Kidney (tissue), 14 donors: ENCODE results near the gene RNF14. TPM values are rescaled to one million over a fixed set of nuclear protein-coding genes. Genes with fewer than 3 reads are reported as not detected.

Experiments
- DNase-seq, 5 donors: peaks; one replicate each; pipeline ENCODE4 v3.0.0-alpha.2; 2013 to 2020
- FAIRE-seq: peaks from 2 replicates; lab custom pipeline; 2012; peaks lifted over from hg19 to GRCh38; lab: Jason Lieb, UNC
- H3K27ac ChIP-seq, 2 donors: one replicate each; pipeline ENCODE4 v1.7.0; 2013; ENCODE audit warnings: low read depth in 2 of 2, low read length in 2 of 2, inconsistent platforms in 1 of 2
- H3K27me3 ChIP-seq: one replicate; pipeline ENCODE4 v1.7.1; 2013; ENCODE audit warnings: low read length, inconsistent platforms; ENCODE audit not compliant: control insufficient read depth, insufficient read depth
- H3K36me3 ChIP-seq, 3 donors: one replicate each; pipeline versions ENCODE4 v1.7.0 to v1.7.1; 2013; ENCODE audit warnings: low read length in 3 of 3, control low read depth in 1 of 3, inconsistent platforms in 1 of 3; ENCODE audit not compliant: insufficient read depth in 3 of 3, control insufficient read depth in 2 of 3
- H3K4me1 ChIP-seq, 3 donors: one replicate each; pipeline versions ENCODE4 v1.7.0 to v1.7.1; 2013; ENCODE audit warnings: low read length in 3 of 3, inconsistent platforms in 1 of 3, low read depth in 1 of 3; ENCODE audit not compliant: control insufficient read depth in 2 of 3, insufficient read depth in 2 of 3
- H3K4me3 ChIP-seq, 3 donors: one replicate each; pipeline versions ENCODE4 v1.7.0 to v1.8.1; 2013; ENCODE audit warnings: low read length in 3 of 3, control low read depth in 1 of 3, inconsistent platforms in 1 of 3
- H3K9ac ChIP-seq, 3 donors: one replicate each; pipeline versions ENCODE4 v1.7.0 to v1.7.1; 2013; ENCODE audit warnings: low read length in 3 of 3, control low read depth in 1 of 3, inconsistent platforms in 1 of 3
- H3K9me3 ChIP-seq, 3 donors: one replicate each; pipeline versions ENCODE4 v1.7.0 to v1.7.1; 2013; ENCODE audit warnings: low read length in 3 of 3, control low read depth in 1 of 3, inconsistent platforms in 1 of 3; ENCODE audit not compliant: control insufficient read depth in 2 of 3, insufficient read depth in 1 of 3
- CTCF ChIP-seq: IDR thresholded peaks from 3 replicates; pipeline ENCODE4 v1.5.1; 2012; ENCODE audit warnings: mild to moderate bottlenecking, moderate library complexity, borderline replicate concordance; ENCODE audit not compliant: insufficient read depth; ENCODE audit errors: extremely low read depth
- intact Hi-C: fragments of 100-400 bp; cut with DNase I; formaldehyde crosslinking; loops from one replicate; pipeline ENCODE4 v1.11.1; 2022
- polyA plus RNA-seq: library from polyadenylated mRNA; stranded (reverse); fragments of 350-450 nt; fragmentation: Illumina TruSeq; extraction: RNeasy Lipid Tissue Mini Kit (QIAGEN cat#74804); gene quantifications from one replicate; pipeline ENCODE4 v1.2.3, GENCODE V29; 2014; ENCODE audit warnings: low read depth, low replicate concordance; ENCODE audit not compliant: insufficient read depth
- total RNA-seq: library from RNA; stranded (reverse); fragmentation: NEBNext Ultra II Directional; extraction: Animal tissue kit (Norgen Biotek cat#: 25700); gene quantifications from one replicate; pipeline ENCODE4 v1.2.1, GENCODE V29; 2021
- donor health status: control.
- donor health status: control.
- donor health status: control.
- donor health status: control.
- donor health status: control.
- donor health status: DM: yes; HTN: yes; CAD: no.
- donor health status: Normal renal cell carcinoma (clear cell type).

RNF14 gene
- total and polyA plus RNA-seq, 2 donors from 2014 or later: 53.5 to 69.3 TPM

GRCh38 chr5:142038735-142039134 lies 69.8 kb downstream of the RNF14 start:
- Histone ChIP-seq H3K27ac (no peak overlapping the region), H3K4me3 (no peak overlapping the region), H3K9me3 (no peaks in the 10 kb centered on the region), H3K36me3 (no peaks in the 10 kb centered on the region), H3K27me3 (no peaks in the 10 kb centered on the region), H3K9ac (no peak overlapping the region), H3K4me1 (no peaks in the 10 kb centered on the region)
- FAIRE-seq (no peak), DNase-seq (no peak)
- intact Hi-C loops: no loop called here
- no peak for TF ChIP-seq CTCF

Other genes with a start within 250 kb of the RNF14 start
- 147 TPM for gene PCDH1, start 90.7 kb upstream of the RNF14 start, total RNA-seq
- 37.3 TPM for gene PCDH1, start 90.7 kb upstream of the RNF14 start, polyA plus RNA-seq
- gene DELE1, start 45.2 kb upstream of the RNF14 start, total RNA-seq: 82.3 TPM
- 67.7 TPM for gene DELE1, start 45.2 kb upstream of the RNF14 start, polyA plus RNA-seq
- gene PCDH12, start 10.9 kb upstream of the RNF14 start, total RNA-seq: 14.1 TPM
- gene PCDH12, start 10.9 kb upstream of the RNF14 start, polyA plus RNA-seq: 7.4 TPM
- gene GNPDA1, start 43.9 kb downstream of the RNF14 start, total RNA-seq: 30.1 TPM
- gene GNPDA1, start 43.9 kb downstream of the RNF14 start, polyA plus RNA-seq: 76.6 TPM
- gene NDFIP1, start 139.7 kb downstream of the RNF14 start, total RNA-seq: 107 TPM
- gene NDFIP1, start 139.7 kb downstream of the RNF14 start, polyA plus RNA-seq: 92.8 TPM